ENCODE results near the gene GNAQ. TPM values are rescaled to one million over a fixed set of nuclear protein-coding genes. Genes with fewer than 3 reads are reported as not detected.

The GNAQ gene
- total and polyA plus RNA-seq, 2 of the 13 experiments (the other 11 are each of a cell fraction or from before 2014, with no cell fraction given), result 16.5 to 17.7 TPM

DNA sequence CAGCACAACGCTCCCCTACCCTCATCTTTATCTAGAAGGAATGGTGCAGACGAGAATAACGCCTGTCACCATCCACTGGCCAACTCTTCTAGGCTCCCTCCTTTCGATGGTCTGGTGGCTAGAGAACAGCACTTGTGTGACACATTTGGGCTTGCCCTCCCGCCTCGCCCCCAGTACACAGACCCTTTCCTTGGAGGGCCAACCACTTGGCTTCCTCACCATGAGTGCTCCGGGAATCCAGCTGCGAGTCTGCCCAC is 1.4 kb downstream of the GNAQ start:
- ATAC-seq (peak; percentile 55), DNase-seq (ENCODE audit: low spot score) (no peak), FAIRE-seq (peak; percentile 12)
- Histone ChIP-seq H3K9ac (ENCODE audit: insufficient read depth, low read depth, low read length) (peak overlapping the region; percentile 77), H3K36me3 (replicated peaks in 1 of 2; ENCODE audit: control insufficient read depth in 1 of 2, insufficient read depth in 2 of 2, low read length in 2 of 2) (no peaks in the 10 kb centered on the region), H3K4me2 (ENCODE audit: low read depth, low read length) (peak overlapping the region; percentile 91), H3K27me3 (ENCODE audit: control insufficient read depth in 1 of 2, insufficient read depth in 2 of 2, low read length in 2 of 2) (no peaks in the 10 kb centered on the region), H2AFZ (ENCODE audit: low read length) (no peak overlapping the region), H3K4me1 (ENCODE audit: insufficient read depth, low read length) (peaks cover 51% of the 10 kb centered on the region), H3K4me3 (replicated peaks in 1 of 3; ENCODE audit: insufficient read depth in 1 of 3, low read depth in 2 of 3, low read length in 3 of 3) (peak overlapping the region; percentile 81 to 89 (median 87)), H3K9me3 (ENCODE audit: low read length) (no peaks in the 10 kb centered on the region), H3K79me2 (ENCODE audit: insufficient read depth, low read length) (peaks cover 58% of the 10 kb centered on the region), H3K27ac (ENCODE audit: extremely low read length, insufficient read depth, low read length) (peak overlapping the region; percentile 64), H4K20me1 (ENCODE audit: insufficient read depth, low read length) (0 out of 2 replicates have a peak, but pooled peaks cover 5% of the 10 kb centered on the region)
- intact Hi-C loops (cut with micrococcal nuclease; ENCODE audit: unreplicated experiment) (loop anchor here (1.0 to 10.0 kb wide), 5 partner anchors 26 to 278 kb away; partner anchors contain the start of gene PSAT1), in situ Hi-C loops (cut with HindIII; ENCODE audit: extremely low pct_ligation_motif_present, low pct_unique_long_range_greater_than_20kb) (loop anchor here (5.0 to 10.0 kb wide), 2 partner anchors 43 to 185 kb away; no protein-coding TSS in a partner anchor)
- ChIA-PET CTCF (ENCODE audit: low intra/inter-chr PET ratio, low total read pairs) (no interaction called here), POLR2A (interaction anchor here (1.2 to 1.3 kb wide), 2 partner anchors 53 to 222 kb away, joined by 3 to 4 read pairs; no protein-coding TSS in a partner anchor)
- BruUV-seq (replicated peaks), result no TSS peak
- 2% methylated on average over 8 of the region's 8 CpGs for WGBS (ENCODE audit: low lambda C conversion rate)
- TF ChIP-seq ZNF780A (CRISPR knock-in tag; IDR thresholded peaks at IDR 0.05) (no peak), XRCC5 (optimal IDR thresholded peaks at IDR 0.05; ENCODE audit: low read length) (no peak), ZNF543 (CRISPR knock-in tag; IDR thresholded peaks at IDR 0.05) (no peak), ZNF350 (CRISPR knock-in tag; IDR thresholded peaks at IDR 0.05; ENCODE audit: borderline replicate concordance, low read depth) (no peak), SAP130 (CRISPR knock-in tag; IDR thresholded peaks at IDR 0.05; ENCODE audit: low read depth) (peak; percentile 12; the same call in 1 of the 2 replicates), SOX6 (IDR thresholded peaks at IDR 0.05) (no peak), SOX6 (CRISPR knock-in tag; IDR thresholded peaks at IDR 0.05) (peak; percentile 19; the same call in 1 of the 2 replicates), ZC3H4 (CRISPR knock-in tag; IDR thresholded peaks at IDR 0.05; ENCODE audit: borderline replicate concordance) (no peak), POLR2A (IDR thresholded peaks at IDR 0.05; ENCODE audit: insufficient read depth in 1 of 2, low read depth in 2 of 2, low read length in 2 of 2) (no peak), ZNF430 (CRISPR knock-in tag; IDR thresholded peaks at IDR 0.05) (no peak), SRSF1 (optimal IDR thresholded peaks at IDR 0.05; ENCODE audit: low read depth, low read length) (no peak), ZNF33A (CRISPR knock-in tag; IDR thresholded peaks at IDR 0.05; ENCODE audit: borderline replicate concordance) (no peak), TCF12 (IDR thresholded peaks at IDR 0.05) (no peak), TCF12 (CRISPR knock-in tag; IDR thresholded peaks at IDR 0.05) (no peak), SIN3A (IDR thresholded peaks at IDR 0.05; ENCODE audit: borderline replicate concordance, low read depth, low read length) (no peak; the same call in 1 of the 2 replicates)
- TF ChIP-seq, protein P1, sequence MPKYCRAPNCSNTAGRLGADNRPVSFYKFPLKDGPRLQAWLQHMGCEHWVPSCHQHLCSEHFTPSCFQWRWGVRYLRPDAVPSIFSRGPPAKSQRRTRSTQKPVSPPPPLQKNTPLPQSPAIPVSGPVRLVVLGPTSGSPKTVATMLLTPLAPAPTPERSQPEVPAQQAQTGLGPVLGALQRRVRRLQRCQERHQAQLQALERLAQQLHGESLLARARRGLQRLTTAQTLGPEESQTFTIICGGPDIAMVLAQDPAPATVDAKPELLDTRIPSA (CRISPR knock-in tag; IDR thresholded peaks at IDR 0.05; ENCODE audit: borderline replicate concordance), result 0 out of 2 replicates have a peak, but pooled peaks have one; percentile 51
- TF ChIP-seq, protein P2, sequence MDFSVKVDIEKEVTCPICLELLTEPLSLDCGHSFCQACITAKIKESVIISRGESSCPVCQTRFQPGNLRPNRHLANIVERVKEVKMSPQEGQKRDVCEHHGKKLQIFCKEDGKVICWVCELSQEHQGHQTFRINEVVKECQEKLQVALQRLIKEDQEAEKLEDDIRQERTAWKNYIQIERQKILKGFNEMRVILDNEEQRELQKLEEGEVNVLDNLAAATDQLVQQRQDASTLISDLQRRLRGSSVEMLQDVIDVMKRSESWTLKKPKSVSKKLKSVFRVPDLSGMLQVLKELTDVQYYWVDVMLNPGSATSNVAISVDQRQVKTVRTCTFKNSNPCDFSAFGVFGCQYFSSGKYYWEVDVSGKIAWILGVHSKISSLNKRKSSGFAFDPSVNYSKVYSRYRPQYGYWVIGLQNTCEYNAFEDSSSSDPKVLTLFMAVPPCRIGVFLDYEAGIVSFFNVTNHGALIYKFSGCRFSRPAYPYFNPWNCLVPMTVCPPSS (IDR thresholded peaks at IDR 0.05), result no peak
- TF ChIP-seq, protein P3, sequence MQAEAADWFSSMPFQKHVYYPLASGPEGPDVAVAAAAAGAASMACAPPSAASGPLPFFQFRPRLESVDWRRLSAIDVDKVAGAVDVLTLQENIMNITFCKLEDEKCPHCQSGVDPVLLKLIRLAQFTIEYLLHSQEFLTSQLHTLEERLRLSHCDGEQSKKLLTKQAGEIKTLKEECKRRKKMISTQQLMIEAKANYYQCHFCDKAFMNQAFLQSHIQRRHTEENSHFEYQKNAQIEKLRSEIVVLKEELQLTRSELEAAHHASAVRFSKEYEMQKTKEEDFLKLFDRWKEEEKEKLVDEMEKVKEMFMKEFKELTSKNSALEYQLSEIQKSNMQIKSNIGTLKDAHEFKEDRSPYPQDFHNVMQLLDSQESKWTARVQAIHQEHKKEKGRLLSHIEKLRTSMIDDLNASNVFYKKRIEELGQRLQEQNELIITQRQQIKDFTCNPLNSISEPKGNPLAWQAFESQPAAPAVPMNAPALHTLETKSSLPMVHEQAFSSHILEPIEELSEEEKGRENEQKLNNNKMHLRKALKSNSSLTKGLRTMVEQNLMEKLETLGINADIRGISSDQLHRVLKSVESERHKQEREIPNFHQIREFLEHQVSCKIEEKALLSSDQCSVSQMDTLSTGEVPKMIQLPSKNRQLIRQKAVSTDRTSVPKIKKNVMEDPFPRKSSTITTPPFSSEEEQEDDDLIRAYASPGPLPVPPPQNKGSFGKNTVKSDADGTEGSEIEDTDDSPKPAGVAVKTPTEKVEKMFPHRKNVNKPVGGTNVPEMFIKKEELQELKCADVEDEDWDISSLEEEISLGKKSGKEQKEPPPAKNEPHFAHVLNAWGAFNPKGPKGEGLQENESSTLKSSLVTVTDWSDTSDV (CRISPR knock-in tag; IDR thresholded peaks at IDR 0.05), result no peak

Data from HepG2 (cell line).